Measurements from ENCODE around the gene FAAP20.

FAAP20 gene

DNA sequence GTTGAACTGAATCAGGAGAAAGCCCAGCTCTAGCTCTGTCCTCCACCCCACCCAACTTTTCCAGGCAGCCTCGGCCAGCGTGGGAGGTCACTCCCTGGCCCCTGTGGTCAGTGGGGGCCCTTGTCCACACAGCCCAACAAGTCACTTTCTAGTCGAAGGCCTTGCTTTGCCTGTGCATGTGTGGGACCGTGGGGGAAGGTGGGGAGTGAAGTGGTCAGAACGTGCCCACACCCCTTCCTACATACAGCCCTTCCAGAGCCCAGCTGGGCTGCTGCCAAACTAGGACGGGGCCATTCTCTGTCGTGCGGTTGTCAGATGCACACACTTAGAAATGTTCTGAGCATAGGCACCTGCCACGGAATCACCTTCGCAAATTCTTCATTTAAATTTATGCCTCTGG lies 18.0 kb downstream of the FAAP20 start:
- DNase-seq: no peak

GRCh38 chr1:2175681-2176454 lies 18.7 kb downstream of the FAAP20 start:
- no peak for DNase-seq

DNA sequence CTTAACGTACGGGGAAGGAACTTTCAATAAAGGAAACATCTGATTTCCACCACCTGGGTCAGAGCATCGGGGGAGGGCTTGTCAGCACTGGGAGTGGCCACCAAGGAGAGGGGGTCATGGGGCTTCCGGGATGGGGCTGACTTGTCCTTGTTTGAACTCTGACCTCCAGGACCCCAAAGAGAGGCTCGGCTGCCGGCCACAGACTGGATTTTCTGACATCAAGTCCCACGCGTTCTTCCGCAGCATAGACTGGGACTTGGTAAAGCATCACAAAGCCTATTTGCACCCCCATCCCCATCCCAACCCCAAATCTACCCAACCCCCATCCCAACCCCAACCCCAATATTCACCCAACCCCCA lies 19.5 kb downstream of the FAAP20 start:
- DNase-seq: no peak

GRCh38 chr1:2174348-2175054 lies 20.1 kb downstream of the FAAP20 start:
- peak; percentile 85 for DNase-seq

DNA sequence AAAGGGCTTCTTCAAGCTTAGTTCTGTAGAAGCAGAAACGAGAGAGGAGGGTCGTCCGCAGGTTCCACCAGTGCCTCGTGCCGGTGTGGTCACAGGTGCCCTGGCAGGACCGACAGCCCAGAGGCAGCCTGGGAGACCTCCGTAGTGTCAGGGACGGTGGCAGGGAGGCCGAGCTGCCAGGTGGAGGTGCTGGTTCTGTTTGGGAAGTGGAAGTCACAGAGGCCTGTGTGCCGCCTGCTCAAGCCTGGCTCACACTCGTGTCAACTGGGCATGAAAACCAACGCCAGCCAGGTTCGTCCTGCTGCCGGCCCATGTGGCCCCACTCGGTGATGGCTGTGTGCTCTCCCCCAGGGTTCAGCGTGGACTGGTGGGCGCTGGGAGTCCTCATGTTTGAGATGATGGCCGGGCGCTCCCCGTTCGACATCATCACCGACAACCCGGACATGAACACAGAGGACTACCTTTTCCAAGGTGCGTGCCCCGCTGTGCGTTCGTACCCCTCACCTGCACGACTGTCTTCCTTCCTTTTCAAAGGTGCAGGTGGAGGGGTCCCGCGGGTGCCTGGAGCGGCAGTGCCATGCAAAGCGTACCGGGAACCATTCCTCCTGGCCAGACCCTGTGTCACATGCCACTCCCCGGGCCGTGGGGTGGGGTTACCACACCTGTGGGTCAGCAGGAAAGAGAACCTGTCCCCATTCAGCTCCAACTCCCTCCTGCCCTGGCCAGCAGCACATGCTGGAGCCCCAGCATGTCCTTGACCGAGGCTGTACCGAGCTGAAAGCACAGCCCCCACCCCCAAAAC lies 20.8 kb downstream of the FAAP20 start:
- no peak for DNase-seq

DNA sequence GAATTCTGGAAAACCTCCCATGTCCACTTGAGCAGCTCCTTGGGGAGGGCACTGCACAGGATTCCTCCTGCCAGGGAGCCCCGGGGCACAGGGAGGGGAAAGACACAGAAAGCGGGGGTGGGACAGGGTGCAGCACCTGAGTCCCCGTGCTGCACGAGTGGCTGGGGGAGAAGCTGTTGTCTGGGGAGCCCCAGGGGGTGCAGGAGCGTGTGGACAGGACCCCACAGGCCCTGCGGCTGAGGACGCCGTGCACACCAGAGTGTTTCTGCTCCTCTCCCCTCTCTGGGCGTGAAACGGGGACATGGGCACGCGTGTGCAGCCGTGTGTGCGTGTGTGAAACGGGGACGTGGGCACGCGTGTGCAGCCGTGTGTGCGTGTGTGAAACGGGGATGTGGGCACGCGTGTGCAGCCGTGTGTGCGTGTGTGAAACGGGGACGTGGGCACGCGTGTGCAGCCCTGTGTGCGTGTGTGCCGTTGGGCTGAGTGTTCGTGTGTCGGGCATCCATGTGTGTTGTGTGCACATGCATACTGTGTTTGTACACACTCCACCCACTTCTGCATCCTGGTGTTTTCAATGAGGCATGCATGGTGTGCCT lies 21.9 kb downstream of the FAAP20 start:
- no peak for DNase-seq

- DNase-seq: no peak
Observed at GRCh38 chr1:2172012-2172411, 22.6 kb downstream of the FAAP20 start.

- no peak for DNase-seq
Observed at GRCh38 chr1:2170211-2170610, 24.4 kb downstream of the FAAP20 start.

DNA sequence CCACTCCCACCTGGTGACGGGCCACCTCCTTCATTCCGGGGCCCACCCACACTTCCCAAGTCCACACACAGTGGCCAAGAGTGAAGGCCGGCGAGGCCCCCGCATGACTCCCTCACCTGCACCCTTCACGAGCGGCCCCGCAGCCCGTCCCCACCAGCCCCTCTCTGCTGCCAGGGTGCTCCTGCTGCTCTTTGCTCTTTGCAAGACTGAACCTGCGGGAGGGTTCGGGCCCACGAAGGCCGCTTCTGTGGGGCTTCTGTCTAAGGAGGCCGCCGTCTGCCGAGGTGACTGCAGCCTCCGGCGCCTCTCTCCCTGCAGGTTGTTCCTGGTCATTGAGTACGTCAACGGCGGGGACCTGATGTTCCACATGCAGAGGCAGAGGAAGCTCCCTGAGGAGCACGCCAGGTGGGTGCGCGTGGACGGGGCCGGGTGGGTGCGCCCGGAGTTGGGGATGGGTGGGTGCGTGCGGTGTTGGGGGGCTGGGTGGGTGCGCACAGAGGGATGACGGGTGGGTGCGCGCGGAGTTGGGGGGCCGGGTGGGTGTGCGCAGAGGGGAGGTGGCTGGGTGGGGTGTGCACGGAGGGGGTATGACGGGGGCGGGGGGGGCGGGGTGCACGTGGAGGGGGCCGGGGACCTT lies 25.3 kb downstream of the FAAP20 start:
- no peak for DNase-seq

DNA sequence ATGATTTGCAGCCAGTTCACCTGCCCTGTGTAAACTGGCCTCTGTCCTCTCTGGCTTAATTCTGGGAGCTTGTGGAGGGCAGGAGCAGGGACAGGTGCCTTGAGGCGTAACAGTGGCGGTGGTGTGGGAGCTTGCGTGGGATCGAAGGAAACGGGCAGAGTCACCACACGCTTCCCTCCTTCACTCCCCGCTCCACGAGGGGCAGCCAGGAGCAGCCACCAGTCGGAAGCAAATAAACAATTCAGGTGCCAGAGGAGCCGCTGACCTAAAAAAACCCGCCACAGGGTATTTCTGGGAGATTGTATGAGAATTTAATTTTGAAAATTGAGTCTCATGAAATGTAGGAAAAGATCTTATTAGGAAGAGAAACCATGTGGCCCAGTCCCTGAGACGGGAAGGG lies 26.0 kb downstream of the FAAP20 start:
- no peak for DNase-seq

DNA sequence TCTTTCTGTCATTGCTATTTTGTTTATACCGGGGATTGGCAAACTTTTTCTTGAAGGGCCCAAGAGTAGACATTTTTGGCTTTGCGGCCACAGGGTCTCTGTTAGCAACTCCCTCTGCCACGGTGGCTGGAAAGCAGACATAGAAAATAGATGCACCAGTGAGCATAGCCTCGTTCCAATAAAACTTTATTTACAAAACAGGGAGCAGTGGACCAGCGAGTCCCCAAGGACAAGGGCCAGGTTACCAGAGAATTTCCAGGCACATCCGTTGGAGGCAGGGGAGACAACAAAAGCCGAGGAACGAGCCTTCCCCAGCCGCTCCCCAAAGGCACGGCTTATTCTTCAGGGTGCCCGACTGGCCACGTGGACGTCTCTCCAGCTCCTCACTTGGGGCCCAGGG lies 26.5 kb downstream of the FAAP20 start:
- no peak for DNase-seq

DNA sequence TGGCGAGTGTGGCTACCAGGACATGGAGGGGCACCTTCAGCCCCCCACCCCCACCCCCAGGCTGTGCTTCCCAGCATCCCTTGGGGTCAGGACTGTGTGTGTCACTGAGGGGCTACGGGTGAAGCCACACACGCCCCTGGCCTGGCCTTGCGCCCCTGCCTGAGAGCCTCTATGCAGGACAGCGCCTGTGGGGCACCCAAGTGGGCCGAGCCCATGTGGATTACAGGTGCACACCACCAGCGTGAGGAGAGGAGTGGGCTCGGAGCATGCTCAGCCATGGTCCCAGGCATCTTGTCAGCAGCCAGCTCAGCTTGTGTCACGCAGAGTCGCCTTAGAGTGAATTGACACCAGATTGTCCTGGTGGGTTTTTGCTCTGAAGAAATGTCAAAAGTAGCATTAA lies 27.9 kb downstream of the FAAP20 start:
- no peak for DNase-seq

GRCh38 chr1:2166254-2166653 lies 28.3 kb downstream of the FAAP20 start:
- DNase-seq: no peak

GRCh38 chr1:2165646-2166045 lies 28.9 kb downstream of the FAAP20 start:
- DNase-seq: no peak

DNA sequence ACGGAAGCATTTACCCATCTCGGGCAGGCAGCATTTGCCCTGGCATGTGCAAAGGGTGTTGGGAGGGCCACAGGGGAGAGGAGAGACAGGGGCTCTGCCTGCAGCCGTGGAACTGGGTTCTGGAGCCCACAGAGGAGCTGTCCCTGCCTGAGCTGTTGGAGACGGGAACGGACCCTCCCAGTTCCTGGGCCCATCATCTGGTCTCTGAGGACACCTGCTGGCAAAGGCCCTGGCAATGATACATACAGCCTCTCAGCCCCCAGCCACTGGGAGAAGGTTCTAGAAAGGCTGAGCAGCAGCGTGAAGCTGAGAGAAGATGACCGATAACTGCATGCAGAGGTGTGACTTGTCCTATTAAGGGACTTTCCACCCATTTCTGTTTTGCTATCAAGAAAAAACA lies 31.4 kb downstream of the FAAP20 start:
- DNase-seq: peak; percentile 55

DNA sequence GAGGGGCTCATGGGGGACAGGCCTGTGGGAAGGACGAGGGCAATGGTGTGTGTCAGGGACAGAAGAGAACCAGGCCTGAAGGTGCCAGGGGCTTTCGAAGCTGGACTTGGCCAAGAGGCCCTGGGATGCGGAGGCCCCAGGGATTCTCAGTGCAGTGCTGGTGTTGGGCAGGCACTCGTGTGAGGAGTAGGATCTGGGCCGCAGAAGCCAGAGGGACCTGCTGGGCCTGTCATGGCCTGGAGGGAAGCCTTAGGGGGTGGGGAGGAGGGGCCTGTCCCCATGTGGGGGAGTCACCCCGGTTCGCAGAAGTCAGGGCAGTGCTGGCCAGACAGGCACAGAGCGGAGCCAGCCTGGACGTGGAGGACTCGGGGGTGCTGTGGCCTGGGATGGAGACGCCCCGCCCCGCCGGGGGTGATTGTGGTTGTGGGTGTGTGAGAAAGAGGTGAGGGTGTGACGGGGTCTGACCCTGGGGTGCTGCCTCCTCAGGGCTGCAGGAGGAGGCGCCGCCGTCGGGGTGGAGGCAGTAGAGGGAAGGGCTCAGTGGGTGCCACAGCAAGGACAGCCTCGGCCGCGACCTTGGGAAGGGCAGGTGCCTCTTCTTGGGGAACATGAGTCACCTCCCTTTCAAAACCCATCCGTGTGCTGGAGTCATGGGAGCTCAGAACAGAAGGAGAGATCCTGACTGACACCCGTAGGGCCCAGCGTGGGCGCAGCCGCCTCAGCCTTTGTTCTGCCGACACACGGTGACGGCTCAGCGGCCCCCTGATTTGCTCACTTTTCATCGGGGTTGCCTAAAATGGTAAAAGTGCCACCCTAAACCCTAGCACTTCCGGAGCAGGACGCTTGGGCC lies 33.9 kb downstream of the FAAP20 start:
- DNase-seq: no peak

DNA sequence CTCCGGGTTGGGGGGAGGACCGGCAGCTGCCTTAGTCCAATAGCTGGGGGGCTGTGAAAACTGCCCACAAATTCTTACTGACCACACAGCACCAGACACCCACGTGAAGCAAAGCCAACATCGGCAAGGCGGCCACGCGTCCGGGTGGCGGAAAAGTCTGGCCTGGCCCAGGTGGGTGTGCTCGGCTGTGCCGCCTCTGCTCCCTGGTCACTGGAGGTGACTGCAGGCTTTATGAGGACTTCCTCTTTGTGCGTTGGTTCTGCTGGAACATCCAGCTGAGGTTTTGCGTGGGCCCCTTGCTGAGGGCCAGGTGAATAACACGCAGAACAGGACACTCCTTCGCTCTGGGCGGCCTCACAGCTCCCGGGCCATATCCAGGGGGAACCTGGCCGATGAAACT lies 35.4 kb downstream of the FAAP20 start:
- DNase-seq: no peak

- no peak for DNase-seq
Observed at GRCh38 chr1:2158272-2158671, 36.3 kb downstream of the FAAP20 start.

DNA sequence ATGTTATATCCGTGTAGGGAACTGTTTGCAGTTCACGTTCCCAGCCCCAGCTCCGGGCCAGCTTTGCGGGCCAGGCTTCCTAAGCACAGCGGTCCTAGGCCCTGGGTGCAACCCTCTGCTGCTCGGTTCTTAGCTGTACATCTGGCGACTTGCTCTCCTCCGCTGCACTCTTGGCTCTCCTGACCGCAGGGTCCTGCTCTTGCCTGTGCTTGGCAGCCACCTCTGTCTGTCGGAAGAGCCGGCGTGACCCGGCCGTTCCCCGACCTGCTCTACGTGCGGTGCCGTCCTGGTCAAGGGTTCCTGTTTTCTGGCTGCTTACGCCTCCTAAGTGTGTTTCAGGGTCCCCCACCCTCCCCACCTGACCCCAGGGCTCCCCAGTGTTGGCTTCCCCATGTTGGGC lies 36.7 kb downstream of the FAAP20 start:
- DNase-seq: peak; percentile 26

DNA sequence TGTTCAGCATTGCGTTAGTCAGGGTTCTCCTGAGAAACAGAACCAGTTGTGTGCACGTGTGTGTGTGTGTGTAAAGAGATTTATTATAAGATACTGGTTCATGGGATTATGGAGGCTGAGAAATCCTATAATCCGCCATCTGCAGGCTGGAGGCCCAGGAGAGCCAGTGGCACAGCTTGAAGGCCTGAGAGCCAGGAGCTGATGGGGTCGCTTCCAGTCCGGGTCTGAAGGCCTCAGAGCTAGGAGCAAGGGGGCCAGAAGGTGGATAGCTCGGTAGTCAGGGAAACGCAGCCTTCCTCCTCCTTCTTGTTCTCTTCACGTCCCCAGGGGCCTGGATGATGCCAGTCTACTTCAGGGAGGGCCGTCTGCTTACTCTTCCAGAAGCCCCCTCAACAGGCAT lies 37.7 kb downstream of the FAAP20 start:
- peak; percentile 99 for DNase-seq

DNA sequence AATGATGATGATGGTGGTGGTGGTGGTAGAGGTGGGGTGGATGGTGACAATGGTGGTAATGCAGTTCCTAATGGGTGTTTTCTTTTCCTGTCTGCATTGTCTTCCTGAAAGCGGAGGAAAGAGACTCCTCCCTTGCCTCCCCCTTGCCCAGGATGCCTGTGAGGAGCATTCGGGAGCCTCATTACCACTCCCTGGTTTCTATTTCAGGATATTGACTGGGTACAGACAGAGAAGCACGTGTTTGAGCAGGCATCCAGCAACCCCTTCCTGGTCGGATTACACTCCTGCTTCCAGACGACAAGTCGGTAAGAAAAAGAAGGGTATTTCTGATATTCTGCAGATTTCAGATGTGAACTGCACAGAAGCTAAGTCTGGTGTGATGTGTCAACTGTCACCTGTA lies 38.8 kb downstream of the FAAP20 start:
- no peak for DNase-seq

- no peak for DNase-seq
Observed at GRCh38 chr1:2155147-2155598, 39.4 kb downstream of the FAAP20 start.
